Liver (tissue), 9 donors: ENCODE measurements around the gene MAP2K6. TPM values are rescaled to one million over a fixed set of nuclear protein-coding genes. Genes with fewer than 3 reads are reported as not detected.

Source experiments
- DNase-seq: peaks from one replicate; pipeline ENCODE4 v3.0.0-alpha.2; 2017; ENCODE audit warnings: low spot score
- H3K27ac ChIP-seq, 2 donors: one replicate each; pipeline ENCODE4 v1.7.0; 2013; ENCODE audit warnings: inconsistent platforms in 2 of 2, low read length in 2 of 2, control low read depth in 1 of 2, low read depth in 1 of 2, mild to moderate bottlenecking in 1 of 2
- H3K27me3 ChIP-seq, 4 donors: one replicate each; pipeline versions ENCODE4 v1.6.1 to v1.7.0; 2013; ENCODE audit warnings: low read length in 3 of 4, inconsistent platforms in 1 of 4, mild to moderate bottlenecking in 1 of 4, moderate library complexity in 1 of 4; ENCODE audit not compliant: control insufficient read depth in 4 of 4, insufficient read depth in 4 of 4
- H3K36me3 ChIP-seq, 4 donors: one replicate each; pipeline versions ENCODE4 v1.6.1 to v1.7.0; 2013; ENCODE audit warnings: low read length in 3 of 4, mild to moderate bottlenecking in 3 of 4, low read depth in 1 of 4, moderate library complexity in 1 of 4; ENCODE audit not compliant: control insufficient read depth in 4 of 4, insufficient read depth in 3 of 4
- H3K4me1 ChIP-seq, 4 donors: one replicate each; pipeline versions ENCODE4 v1.6.1 to v1.7.0; 2013; ENCODE audit warnings: low read length in 3 of 4, mild to moderate bottlenecking in 3 of 4, moderate library complexity in 1 of 4; ENCODE audit not compliant: control insufficient read depth in 4 of 4, insufficient read depth in 4 of 4
- H3K4me3 ChIP-seq, 3 donors: one replicate each; pipeline versions ENCODE4 v1.6.1 to v1.7.0; 2013; ENCODE audit warnings: low read length in 3 of 3, control low read depth in 1 of 3, low read depth in 1 of 3, mild to moderate bottlenecking in 1 of 3
- H3K9ac ChIP-seq, 2 donors: one replicate each; pipeline ENCODE4 v1.7.0; 2013; ENCODE audit warnings: low read length in 2 of 2, mild to moderate bottlenecking in 2 of 2, moderate library complexity in 2 of 2, control low read depth in 1 of 2, low read depth in 1 of 2
- H3K9me3 ChIP-seq, 4 donors: one replicate each; pipeline versions ENCODE4 v1.6.1 to v1.7.0; 2013; ENCODE audit warnings: low read length in 3 of 4; ENCODE audit not compliant: control insufficient read depth in 4 of 4
- EGR1 ChIP-seq, 2 donors: IDR thresholded peaks; 2 replicates each; pipeline ENCODE4 v1.6.1; 2016 to 2018; ENCODE audit warnings: antibody characterized with exemption in 2 of 2, low read depth in 2 of 2
- FOXA1 ChIP-seq: IDR thresholded peaks from 2 replicates; pipeline ENCODE4 v1.6.1; 2016; ENCODE audit warnings: antibody characterized with exemption
- FOXA2 ChIP-seq: IDR thresholded peaks from 2 replicates; pipeline ENCODE4 v1.6.1; 2016; ENCODE audit warnings: antibody characterized with exemption
- GABPA ChIP-seq, 2 donors: IDR thresholded peaks in 1 of 2; conservative IDR thresholded peaks in 1 of 2; 2 replicates each; pipeline ENCODE4 v1.6.1; 2016; ENCODE audit warnings: antibody characterized with exemption in 2 of 2, mild to moderate bottlenecking in 1 of 2, moderate library complexity in 1 of 2
- HNF4A ChIP-seq, 2 donors: conservative IDR thresholded peaks; 2 replicates each; pipeline ENCODE4 v1.6.1; 2016; ENCODE audit warnings: antibody characterized with exemption in 2 of 2, mild to moderate bottlenecking in 2 of 2
- HNF4G ChIP-seq: IDR thresholded peaks from 2 replicates; pipeline ENCODE4 v1.6.1; 2016; ENCODE audit warnings: antibody characterized with exemption
- JUND ChIP-seq, 2 donors: IDR thresholded peaks; 2 replicates each; pipeline ENCODE4 v1.6.1; 2016; ENCODE audit warnings: antibody characterized with exemption in 2 of 2
- MAX ChIP-seq: IDR thresholded peaks from 2 replicates; pipeline ENCODE4 v1.6.1; 2016; ENCODE audit warnings: antibody characterized with exemption
- NR2F2 ChIP-seq: IDR thresholded peaks from 2 replicates; pipeline ENCODE4 v1.6.1; 2016; ENCODE audit warnings: antibody characterized with exemption
- RAD21 ChIP-seq, 2 donors: IDR thresholded peaks; 2 replicates each; pipeline ENCODE4 v1.6.1; 2016; ENCODE audit warnings: antibody characterized with exemption in 2 of 2, mild to moderate bottlenecking in 2 of 2
- RXRA ChIP-seq, 2 donors: IDR thresholded peaks; 2 replicates each; pipeline ENCODE4 v1.6.1; 2017 to 2018; ENCODE audit warnings: antibody characterized with exemption in 2 of 2, mild to moderate bottlenecking in 1 of 2
- SP1 ChIP-seq: IDR thresholded peaks from 2 replicates; pipeline ENCODE4 v1.6.1; 2018; ENCODE audit warnings: antibody characterized with exemption, mild to moderate bottlenecking
- TAF1 ChIP-seq: conservative IDR thresholded peaks from 2 replicates; pipeline ENCODE4 v1.6.1; 2016; ENCODE audit warnings: antibody characterized with exemption, mild to moderate bottlenecking
- YY1 ChIP-seq: IDR thresholded peaks from 2 replicates; pipeline ENCODE4 v1.6.1; 2016; ENCODE audit warnings: antibody characterized with exemption, mild to moderate bottlenecking
- WGBS: extraction: QIAGEN DNeasy Blood & Tissue Kit; methylation state at CpG from one replicate; pipeline ENCODE4 v1.1.7; 2013; 5-methylcytosine and 5-hydroxymethylcytosine counted together
- polyA plus RNA-seq, 2 donors: library from polyadenylated mRNA; stranded (reverse) in 1 of 2; unstranded in 1 of 2; fragments of 200-250 nt in 1 of 2; fragments of >200 nt in 1 of 2; fragmentation: Nextera tagmentation in 1 of 2; extraction: Ambion mirVana in 1 of 2; gene quantifications; one replicate each; pipeline versions ENCODE4 v1.2.1 to v1.2.3, GENCODE V29; 2013 to 2015
- total RNA-seq, 2 donors: library from RNA; depleted of rRNA; stranded (reverse); fragments of >200 nt; gene quantifications; one replicate each; pipeline ENCODE4 v1.2.3, GENCODE V29; 2014
- TF ChIP-seq, protein P1 (sequence below): IDR thresholded peaks from 2 replicates; pipeline ENCODE4 v1.6.1; 2016; ENCODE audit warnings: antibody characterized with exemption, mild to moderate bottlenecking
- TF ChIP-seq, protein P2 (sequence below): IDR thresholded peaks from 2 replicates; pipeline ENCODE4 v1.6.1; 2016; ENCODE audit warnings: antibody characterized with exemption
- TF ChIP-seq, protein P3 (sequence below): fragments of 150-350 bp; IDR thresholded peaks from 2 replicates; pipeline ENCODE4 v1.5.1; 2017; ENCODE audit warnings: improper control_type of control experiment, low read depth, low read length; ENCODE audit not compliant: missing input control
- TF ChIP-seq, protein P4 (sequence below): IDR thresholded peaks from 2 replicates; pipeline ENCODE4 v1.6.1; 2016; ENCODE audit warnings: antibody characterized with exemption
- donor health status: healthy.
- donor health status: healthy.
- donor health status: healthy.
- donor health status: healthy.
- donor health status: healthy.

Gene MAP2K6
- total and polyA plus RNA-seq, 4 donors, result 0.31 to 5.4 (median 2.6) TPM

DNA sequence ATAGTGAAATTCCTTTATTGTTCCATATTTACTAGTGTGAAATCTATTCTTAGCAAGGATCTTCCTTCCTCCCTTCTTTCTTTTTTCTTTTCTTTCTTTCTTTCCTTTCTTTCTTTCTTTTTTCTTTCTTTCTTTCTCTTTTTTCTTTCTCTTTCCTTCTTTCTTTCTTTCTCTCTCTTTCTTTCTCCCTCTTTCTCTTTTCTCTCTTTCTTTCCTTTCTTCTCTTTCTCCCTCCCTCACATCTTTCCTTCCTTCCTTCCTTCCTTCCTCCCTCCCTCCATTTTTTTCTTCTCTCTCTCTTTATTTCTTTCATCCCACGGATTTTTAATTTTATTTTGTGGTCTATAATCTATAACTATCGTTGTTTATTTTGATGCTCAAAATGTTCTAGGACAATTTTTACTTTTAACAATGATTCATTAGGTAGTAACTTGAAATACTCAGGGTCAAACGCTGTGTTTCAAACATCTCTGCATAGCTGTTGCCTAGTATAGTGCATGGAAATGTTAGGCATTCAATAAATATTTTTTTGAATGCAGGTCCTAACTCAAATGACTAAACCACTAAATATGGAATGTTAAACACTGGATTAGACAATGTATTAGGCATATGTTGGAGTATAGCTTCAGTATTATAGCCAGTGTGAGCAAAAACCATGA, 178.3 kb downstream of the MAP2K6 start:
- H3K4me1 ChIP-seq, result no peaks in the 10 kb centered on the region
- no peak overlapping the region for H3K4me3 ChIP-seq
- no peak for DNase-seq
- H3K36me3 ChIP-seq, result no peaks in the 10 kb centered on the region
- no peak overlapping the region for H3K27ac ChIP-seq
- TF ChIP-seq, protein P1, sequence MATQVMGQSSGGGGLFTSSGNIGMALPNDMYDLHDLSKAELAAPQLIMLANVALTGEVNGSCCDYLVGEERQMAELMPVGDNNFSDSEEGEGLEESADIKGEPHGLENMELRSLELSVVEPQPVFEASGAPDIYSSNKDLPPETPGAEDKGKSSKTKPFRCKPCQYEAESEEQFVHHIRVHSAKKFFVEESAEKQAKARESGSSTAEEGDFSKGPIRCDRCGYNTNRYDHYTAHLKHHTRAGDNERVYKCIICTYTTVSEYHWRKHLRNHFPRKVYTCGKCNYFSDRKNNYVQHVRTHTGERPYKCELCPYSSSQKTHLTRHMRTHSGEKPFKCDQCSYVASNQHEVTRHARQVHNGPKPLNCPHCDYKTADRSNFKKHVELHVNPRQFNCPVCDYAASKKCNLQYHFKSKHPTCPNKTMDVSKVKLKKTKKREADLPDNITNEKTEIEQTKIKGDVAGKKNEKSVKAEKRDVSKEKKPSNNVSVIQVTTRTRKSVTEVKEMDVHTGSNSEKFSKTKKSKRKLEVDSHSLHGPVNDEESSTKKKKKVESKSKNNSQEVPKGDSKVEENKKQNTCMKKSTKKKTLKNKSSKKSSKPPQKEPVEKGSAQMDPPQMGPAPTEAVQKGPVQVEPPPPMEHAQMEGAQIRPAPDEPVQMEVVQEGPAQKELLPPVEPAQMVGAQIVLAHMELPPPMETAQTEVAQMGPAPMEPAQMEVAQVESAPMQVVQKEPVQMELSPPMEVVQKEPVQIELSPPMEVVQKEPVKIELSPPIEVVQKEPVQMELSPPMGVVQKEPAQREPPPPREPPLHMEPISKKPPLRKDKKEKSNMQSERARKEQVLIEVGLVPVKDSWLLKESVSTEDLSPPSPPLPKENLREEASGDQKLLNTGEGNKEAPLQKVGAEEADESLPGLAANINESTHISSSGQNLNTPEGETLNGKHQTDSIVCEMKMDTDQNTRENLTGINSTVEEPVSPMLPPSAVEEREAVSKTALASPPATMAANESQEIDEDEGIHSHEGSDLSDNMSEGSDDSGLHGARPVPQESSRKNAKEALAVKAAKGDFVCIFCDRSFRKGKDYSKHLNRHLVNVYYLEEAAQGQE, result no peak
- TF ChIP-seq SP1 (no peak), GABPA (IDR thresholded peaks at IDR 0.05 in 1 of 2, conservative IDR thresholded peaks at IDR 0.05 in 1 of 2) (no peak), HNF4G (no peak), EGR1 (IDR thresholded peaks at IDR 0.05; ENCODE audit: low read depth in 2 of 2) (no peak), FOXA2 (no peak), YY1 (no peak), TAF1 (no peak), FOXA1 (no peak), NR2F2 (no peak), MAX (no peak), RAD21 (IDR thresholded peaks at IDR 0.05) (no peak)
- TF ChIP-seq, protein P2, sequence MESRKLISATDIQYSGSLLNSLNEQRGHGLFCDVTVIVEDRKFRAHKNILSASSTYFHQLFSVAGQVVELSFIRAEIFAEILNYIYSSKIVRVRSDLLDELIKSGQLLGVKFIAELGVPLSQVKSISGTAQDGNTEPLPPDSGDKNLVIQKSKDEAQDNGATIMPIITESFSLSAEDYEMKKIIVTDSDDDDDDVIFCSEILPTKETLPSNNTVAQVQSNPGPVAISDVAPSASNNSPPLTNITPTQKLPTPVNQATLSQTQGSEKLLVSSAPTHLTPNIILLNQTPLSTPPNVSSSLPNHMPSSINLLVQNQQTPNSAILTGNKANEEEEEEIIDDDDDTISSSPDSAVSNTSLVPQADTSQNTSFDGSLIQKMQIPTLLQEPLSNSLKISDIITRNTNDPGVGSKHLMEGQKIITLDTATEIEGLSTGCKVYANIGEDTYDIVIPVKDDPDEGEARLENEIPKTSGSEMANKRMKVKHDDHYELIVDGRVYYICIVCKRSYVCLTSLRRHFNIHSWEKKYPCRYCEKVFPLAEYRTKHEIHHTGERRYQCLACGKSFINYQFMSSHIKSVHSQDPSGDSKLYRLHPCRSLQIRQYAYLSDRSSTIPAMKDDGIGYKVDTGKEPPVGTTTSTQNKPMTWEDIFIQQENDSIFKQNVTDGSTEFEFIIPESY, result no peak
- TF ChIP-seq, protein P3, sequence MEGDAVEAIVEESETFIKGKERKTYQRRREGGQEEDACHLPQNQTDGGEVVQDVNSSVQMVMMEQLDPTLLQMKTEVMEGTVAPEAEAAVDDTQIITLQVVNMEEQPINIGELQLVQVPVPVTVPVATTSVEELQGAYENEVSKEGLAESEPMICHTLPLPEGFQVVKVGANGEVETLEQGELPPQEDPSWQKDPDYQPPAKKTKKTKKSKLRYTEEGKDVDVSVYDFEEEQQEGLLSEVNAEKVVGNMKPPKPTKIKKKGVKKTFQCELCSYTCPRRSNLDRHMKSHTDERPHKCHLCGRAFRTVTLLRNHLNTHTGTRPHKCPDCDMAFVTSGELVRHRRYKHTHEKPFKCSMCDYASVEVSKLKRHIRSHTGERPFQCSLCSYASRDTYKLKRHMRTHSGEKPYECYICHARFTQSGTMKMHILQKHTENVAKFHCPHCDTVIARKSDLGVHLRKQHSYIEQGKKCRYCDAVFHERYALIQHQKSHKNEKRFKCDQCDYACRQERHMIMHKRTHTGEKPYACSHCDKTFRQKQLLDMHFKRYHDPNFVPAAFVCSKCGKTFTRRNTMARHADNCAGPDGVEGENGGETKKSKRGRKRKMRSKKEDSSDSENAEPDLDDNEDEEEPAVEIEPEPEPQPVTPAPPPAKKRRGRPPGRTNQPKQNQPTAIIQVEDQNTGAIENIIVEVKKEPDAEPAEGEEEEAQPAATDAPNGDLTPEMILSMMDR, result no peak
- TF ChIP-seq, protein P4, sequence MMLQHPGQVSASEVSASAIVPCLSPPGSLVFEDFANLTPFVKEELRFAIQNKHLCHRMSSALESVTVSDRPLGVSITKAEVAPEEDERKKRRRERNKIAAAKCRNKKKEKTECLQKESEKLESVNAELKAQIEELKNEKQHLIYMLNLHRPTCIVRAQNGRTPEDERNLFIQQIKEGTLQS, result no peak
- WGBS, result 65% methylated on average over 3 of the region's 3 CpGs
- peaks cover 0 to 3% (median 0%) of the 10 kb centered on the region in 4 donors for H3K27me3 ChIP-seq
- no peaks in the 10 kb centered on the region for H3K9me3 ChIP-seq
- H3K9ac ChIP-seq, result no peak overlapping the region

DNA sequence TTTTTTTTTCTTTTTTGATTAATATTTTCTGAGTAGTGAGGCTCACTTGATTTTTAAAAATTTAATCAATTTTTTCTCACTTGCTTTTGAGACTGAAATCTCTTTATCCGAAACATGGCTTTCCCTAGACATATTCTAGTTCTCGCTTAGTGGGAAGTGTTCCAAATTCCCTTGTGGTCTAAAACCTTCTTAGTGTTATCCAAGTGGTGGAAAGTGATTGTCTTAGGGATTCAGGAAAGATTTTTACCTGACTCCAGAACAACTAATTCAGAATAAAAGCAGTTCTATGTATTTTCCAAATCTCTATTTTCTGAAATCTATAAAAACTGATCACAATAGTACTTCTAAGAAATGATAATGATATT, 178.8 kb downstream of the MAP2K6 start:
- no peak overlapping the region for H3K9ac ChIP-seq
- peaks cover 0 to 3% (median 0%) of the 10 kb centered on the region in 4 donors for H3K27me3 ChIP-seq
- no peaks in the 10 kb centered on the region for H3K4me1 ChIP-seq
- no peak for DNase-seq
- no peak overlapping the region for H3K27ac ChIP-seq
- no peaks in the 10 kb centered on the region for H3K36me3 ChIP-seq
- WGBS, result 87% methylated on average over 2 of the region's 2 CpGs
- H3K9me3 ChIP-seq, result no peaks in the 10 kb centered on the region
- no peak overlapping the region for H3K4me3 ChIP-seq
- TF ChIP-seq HNF4G (no peak), TAF1 (no peak), RAD21 (IDR thresholded peaks at IDR 0.05) (no peak), EGR1 (IDR thresholded peaks at IDR 0.05; ENCODE audit: low read depth in 2 of 2) (no peak), YY1 (no peak), FOXA2 (no peak), FOXA1 (no peak), RXRA (IDR thresholded peaks at IDR 0.05) (no peak), JUND (IDR thresholded peaks at IDR 0.05) (no peak), SP1 (no peak), MAX (no peak), HNF4A (conservative IDR thresholded peaks at IDR 0.05) (no peak)
- TF ChIP-seq, protein P4, result no peak
- TF ChIP-seq, protein P1, result no peak
